GM19467 (cell line): ENCODE data around the gene CACNA2D3.

Experiments used
- ATAC-seq: cut with Tn5 transposase; IDR thresholded peaks from one replicate; pipeline ENCODE4 v1.9.1; 2021; ENCODE audit warnings: mild to moderate bottlenecking, moderate library complexity; ENCODE audit not compliant: unreplicated experiment

The CACNA2D3 gene

DNA sequence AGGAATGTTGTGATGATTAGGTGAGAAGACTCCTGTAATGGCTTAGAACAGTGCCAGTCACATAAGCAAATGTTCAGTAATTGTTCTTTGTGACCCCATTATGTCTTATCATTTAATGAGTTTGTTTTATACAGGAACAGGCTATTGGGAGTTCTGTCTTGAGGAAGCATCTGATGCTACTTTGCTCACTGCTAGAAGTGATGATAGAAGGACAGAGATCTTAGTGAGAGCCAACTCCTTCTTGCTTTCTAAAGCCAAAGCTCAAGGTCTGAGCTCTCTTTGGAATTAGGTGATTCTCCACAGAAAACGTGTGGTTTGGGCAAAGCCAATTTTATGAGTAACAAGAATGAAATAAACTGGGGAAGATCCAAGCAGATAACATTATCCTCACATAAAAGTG is 590.7 kb downstream of the CACNA2D3 start:
- no peak for ATAC-seq

DNA sequence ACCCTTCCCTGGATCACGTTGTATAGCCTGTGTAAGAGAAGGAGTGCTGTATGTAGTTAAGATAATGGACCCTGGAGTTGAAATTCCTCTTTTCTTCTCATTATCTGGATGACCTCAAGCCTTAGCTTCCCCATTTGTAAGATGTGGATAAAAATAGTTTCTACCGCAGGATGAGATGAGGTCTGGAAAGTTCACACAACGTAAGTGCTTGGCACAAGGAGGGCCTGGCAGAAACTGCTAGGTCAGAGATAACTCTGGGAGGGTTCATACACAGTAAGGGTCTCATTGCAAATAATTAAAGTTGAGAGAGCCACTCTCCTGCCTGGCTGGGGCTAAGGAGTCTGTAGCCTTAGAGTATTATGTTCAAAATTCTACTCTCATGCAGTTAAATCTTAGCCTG is 591.1 kb downstream of the CACNA2D3 start:
- no peak for ATAC-seq

DNA sequence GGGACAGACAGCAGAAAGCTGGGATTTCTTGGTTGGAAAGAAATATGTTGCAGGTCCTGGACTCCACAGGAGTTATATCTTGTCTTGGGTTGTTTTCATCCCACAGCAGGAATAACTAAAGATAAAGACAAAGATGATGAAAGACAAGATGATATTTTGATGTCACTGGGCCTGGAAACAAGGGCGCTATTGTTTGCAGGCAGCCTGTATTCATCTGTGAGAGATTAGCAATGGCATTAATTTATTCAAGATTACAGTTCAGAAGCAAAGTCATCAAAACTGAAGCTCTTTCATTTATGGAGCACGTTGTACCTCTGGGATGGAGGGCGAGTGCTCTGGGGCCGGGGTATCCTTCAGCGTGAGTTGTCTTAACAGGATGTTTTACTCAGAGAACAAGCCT is 591.7 kb downstream of the CACNA2D3 start:
- no peak for ATAC-seq

DNA sequence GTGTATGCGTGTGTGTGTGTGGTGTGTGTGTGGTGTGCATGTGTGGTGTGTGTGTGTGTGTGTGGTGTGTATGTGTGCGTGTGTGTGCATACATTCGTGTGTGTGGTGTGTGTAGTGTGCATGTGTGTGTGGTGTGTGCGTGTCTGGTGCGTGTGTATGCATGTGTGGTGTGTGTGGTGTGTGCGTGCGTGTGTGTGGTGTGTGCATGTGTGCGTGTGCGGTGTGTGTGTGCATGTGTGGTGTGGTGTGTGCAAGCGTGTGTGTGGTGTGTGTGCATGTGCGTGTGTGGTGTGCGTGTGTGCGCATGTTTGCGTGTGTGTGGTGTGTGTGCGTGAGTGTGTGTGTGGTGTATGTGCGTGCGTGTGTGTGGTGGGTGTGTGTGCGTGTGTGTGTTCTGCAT is 595.2 kb downstream of the CACNA2D3 start:
- ATAC-seq = no peak

DNA sequence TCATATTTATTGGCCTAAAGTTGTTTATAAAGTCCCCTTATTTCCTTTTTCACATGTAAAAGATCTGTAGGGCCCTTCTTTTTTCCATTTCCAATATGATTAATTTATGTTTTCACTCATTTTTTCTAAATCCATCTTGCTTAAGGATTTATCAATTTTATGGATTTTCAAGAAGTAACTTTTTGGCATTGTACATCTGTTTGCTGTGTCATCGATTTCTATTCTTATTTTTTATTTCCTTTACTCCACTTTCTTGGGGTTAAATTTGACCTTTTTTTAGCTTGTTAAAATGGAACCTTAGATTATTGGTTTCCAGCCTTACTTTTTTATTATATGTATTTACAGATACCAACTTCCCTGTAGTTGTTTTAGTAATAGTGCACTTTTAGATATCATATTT is 597.6 kb downstream of the CACNA2D3 start:
- ATAC-seq = no peak

DNA sequence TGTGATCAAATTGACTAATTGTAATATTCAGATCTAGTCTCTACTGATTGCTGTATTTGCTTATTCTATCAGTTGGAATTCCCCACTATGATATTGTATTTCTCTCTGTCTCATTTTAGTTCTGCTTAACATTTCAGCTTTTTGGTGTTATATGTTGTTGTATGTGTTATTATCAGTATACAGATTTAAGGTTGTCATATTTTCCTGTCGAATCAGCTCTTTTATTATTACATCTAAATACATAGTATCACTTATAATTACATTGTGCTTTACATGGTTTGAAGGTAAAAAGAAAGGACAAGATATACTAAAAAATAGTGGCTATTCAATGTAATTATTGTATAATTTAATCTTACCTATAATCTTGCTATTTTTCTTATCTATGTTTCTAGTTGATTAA is 598.3 kb downstream of the CACNA2D3 start:
- no peak for ATAC-seq

DNA sequence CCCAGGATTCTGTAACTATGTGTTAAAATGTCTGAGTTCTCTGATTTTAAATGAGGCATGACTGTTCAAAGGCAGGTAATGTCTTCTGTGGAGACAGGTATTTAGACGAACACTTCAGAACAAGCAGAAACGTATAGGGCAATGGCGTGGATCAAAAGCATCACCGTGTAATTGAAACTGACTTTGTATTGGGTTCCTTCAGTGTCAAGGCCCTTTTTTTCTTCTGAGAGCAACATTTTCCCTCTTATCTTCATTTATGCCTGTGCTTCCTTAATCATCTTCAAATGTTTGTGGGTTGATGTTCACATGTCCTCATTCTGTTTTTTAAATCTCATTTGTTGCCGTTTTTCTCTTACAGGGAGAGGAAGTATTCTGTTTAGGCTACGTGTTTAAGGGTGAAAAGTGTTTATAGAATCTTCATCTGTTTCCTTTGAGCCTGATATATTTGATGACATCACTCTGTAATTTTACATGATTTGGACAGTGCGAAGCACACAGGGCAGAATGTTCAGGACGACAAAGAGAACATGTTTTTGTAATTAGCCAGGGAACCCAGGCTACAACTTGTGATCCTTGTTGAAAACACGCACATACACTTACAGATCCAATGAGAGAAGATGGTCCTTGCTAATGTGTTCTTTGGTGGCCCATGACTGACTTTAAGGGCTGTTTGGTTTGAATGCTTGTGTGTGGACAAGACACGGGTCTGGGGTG is 609.5 kb downstream of the CACNA2D3 start:
- no peak for ATAC-seq

DNA sequence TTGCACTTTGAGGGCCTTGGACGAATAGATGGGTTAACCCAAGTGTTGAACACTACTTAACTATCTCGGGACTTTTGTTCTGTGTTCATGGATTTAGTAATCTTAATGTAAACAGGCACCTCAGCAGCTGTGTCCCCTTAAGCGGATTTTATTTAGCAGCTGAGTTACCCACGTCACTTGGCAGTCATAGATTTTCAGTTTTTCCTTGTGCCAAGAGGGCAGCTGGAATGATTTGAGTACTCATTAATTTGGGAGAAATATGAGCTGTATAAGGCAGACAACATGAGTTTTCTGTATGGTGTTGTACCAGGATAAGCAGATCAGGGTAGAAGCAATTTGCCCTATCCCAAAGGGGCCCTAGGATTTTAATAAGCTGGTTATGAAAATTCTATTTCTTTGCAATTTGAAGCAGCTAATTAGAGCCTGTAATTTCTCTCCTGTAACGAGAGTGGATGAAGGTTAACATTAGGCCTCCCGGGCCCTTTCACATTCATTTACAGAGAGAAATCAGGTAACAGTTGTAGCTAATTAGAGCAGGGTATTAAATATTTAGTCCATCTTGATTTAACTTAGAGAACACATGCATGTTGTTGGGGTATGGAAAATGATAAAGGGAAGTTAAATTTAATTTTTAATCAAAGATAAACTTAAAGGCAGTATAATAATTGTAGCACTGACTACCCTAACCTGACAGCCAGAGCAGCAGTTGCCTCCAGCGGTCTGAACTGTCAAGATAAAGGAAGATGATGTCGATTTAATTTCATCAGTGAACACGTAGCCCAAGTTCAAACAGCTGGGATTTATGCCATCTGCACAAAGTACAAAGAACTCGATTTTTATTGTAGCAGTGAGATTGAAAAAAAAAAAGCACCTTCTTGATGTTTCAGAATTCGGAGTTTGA is 611.0 kb downstream of the CACNA2D3 start:
- ATAC-seq = no peak

DNA sequence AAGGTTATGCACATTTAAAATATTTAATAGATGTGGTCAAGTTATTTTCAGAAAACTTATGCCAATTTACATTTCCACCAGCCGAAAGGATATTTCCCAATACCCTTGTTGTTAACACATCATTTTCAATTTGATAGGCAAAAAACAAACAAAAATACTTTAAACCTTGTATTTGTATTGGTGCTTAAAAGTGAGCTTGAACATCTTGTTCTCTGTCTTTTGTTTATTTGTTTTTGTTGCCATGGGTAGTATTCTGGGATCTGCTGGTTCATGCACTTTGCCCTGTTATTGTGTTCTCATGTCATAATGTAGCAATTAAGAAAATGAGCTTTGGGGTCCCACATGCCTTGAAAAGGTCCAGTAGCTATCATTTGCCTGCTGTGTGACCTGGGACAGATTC is 614.1 kb downstream of the CACNA2D3 start:
- no peak for ATAC-seq

DNA sequence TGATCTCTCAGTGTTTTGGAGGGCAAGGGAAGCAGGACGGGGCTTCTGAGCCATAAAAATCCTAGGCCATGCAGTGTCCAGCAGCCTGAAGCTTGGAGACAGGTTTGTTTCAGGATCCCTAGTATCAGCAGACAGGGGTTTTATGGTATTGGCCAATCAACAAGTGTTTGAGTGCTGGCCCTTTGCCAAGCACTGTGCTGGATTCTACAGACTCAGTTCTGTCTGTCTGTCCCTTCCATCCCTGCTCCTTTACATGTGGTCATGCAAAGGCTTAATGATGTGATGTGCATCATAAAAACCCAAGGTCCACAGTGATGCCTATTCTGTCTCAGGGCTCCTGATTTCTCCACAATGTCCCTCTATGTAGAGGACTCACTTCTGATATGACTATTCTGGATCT is 621.4 kb downstream of the CACNA2D3 start:
- no peak for ATAC-seq

DNA sequence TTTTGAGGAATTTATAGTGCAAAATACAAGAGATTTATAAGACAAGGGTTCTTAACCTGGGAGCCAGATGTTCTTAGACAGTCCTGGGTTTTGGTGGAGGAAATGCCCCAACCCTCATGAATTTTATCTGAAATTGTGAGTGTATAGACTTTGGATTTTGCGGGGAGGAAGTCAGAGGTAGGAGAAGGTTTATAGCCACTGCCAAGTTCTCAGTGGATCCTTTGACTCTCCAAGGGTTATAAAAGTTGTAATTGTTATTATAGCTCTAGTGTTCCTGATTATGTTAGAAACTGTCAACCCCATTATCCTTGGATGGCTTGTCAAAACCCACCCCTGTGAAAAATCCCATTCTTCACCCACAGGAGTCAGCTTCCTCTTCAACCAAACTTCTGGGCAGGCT is 621.9 kb downstream of the CACNA2D3 start:
- ATAC-seq = no peak

DNA sequence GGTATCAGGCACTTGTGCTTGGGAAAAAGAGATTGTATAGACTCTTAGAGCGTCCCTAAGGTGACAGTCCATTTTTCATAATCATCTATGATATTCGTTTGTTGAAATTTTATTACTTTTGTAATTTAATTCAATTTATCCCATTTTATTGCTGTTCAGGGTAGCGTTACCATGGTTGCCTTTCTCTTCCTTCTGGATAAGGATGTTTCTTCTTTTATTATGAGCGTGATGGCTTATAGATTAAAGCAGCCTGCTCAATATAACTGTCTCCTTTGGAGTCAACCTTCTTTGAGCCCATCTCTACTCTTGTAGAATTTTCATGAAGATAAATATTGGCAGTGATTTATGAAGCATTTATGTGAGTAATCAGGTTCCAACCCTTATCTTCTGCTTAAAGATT is 623.5 kb downstream of the CACNA2D3 start:
- no peak for ATAC-seq

DNA sequence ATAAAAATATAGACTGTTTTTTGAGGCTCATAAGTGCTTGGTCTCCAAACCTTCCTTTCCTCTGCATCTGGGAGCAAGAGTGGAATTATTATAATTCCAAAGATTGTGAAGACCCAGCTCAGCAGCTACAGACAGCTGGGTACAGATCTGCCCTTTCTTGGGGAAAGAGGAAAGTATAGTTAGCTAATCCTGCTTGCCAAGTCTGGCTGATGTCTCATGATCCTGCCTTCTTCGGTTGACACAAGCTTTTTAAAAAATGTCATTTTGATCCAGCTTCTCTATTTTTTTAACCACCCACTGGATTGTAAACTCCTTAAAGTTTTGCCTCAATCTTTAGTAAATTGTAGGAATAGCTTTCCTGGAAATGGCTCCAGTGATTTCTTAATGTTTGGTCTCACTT is 624.4 kb downstream of the CACNA2D3 start:
- ATAC-seq = no peak

DNA sequence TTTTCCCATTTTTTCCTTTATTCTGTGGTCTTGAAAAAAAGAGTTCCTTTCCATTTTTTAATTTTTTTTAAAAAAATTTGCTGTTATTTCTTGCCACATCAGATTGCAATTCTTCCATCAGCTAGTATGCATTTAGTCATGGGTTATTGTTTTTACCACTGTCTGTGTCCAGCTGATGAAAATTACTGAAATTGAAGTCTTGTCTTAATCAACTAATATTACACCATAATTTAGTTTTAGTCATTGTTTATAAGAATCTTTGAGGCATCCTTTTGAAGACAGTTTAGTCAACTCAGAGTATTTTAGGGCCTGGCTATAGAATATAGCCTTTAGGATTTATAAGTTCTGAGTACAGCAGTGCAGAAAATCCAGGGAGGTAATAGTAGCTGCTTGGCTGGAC is 633.4 kb downstream of the CACNA2D3 start:
- no peak for ATAC-seq

DNA sequence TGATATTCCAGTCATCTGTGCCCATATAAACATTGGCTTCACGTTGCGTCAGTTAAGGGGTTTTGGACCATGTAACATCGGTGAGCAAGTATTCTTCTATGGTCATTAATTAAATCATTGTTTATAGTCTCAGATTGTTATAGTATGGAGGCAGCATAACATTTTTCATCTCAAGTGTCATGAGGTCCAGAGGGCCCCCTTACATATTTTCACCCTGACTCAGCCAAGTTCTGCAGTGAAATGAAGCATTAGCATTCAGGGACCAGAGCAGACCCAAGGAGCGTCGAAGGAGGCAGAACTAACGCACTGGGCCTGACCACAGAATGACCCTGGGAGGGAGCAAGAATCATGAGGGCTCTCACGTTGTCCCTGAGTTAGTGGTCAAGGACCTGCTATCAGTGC is 634.0 kb downstream of the CACNA2D3 start:
- ATAC-seq = no peak

DNA sequence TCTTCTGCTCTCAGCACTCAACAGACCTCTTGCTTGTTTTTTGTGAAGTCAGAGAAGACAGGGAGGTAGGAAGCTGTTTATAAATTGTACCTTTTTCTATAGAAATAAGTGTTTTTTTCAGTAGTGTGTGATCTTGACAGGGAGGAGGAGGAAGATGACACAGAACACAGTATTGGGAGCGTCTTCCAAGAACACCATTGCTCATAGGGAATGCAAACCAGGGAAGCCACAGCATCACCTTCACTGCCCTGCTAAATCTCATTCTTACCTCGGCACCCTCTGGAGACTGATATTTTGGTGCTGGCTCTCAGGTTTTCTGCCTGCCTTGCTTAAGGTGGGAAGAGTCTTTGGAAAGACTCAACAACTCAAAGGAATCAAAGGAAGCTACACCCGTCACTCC is 636.1 kb downstream of the CACNA2D3 start:
- no peak for ATAC-seq

DNA sequence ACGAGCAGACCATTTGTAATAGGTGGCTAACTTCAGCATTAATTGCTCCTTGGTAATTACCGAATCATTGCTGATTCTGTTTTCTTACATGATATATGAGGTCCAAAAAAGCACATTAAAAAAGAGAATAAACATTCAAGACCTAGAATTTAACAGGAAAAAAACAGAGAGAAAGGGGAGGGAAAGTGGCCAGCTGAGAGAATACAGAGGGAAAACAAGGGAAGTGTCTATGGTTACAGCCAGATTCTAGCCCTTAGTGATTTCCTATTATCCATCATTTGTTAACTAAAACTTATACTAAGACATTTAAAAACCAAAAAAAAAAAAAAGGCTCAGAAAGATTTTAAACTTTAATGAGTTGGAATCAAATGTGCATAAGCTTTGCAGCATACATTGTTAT is 636.8 kb downstream of the CACNA2D3 start:
- no peak for ATAC-seq

DNA sequence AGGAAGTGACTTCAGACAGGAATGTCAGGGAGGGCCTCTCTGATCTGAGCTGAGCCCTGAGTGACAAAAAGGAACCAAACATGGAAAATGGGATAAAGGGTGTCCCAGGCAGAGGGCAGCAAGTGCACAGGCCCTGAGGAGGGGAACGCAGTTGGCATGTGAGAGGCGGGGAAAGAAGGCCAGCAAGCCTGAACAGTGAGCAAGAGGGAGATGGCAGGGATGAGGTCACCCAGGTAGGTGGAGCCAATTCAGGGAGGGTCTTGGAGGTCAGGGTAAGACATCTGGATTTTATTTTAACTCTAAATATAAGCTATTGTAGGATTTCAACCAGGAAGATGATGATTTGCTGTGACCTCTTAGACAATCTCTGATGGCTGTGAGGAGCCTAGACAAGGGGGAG is 637.8 kb downstream of the CACNA2D3 start:
- ATAC-seq = no peak

DNA sequence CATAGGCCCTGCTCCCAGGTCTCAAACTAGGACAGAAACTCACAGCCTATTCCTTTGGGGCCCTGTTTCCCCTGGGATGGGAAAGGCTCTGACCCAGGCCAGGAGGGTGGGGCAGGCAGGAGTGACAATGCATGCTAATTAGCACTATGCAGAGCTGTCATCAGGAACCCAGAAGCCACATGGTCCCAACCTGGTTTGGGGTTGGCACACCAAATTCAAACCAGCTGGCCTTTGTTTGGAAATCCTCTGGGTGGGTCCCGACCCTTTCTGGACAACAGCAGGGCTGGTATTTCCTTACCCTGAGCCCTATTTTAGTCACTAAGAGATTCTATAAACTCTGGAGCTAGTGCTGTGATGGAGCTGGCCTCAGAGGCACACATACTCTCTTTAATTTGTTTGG is 639.3 kb downstream of the CACNA2D3 start:
- ATAC-seq = no peak

DNA sequence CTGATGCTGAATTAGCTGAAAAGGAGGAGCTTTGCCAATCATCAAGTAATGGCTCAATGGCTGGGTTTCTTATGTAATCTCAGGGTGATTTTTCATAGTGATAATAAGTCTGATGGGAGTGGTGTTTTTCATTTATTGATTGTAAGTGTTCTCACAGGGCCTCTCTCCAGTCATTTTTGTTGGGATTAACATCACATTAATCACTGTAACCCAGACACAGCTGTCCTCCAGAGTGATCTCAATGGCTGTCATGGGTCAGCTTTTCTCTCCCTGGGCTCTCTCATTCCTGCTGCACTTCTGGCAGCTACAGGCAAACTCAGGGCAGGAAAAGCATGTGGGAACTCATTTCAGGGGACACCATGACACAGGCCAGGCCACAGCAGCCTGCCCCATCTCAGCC is 642.6 kb downstream of the CACNA2D3 start:
- ATAC-seq = no peak

DNA sequence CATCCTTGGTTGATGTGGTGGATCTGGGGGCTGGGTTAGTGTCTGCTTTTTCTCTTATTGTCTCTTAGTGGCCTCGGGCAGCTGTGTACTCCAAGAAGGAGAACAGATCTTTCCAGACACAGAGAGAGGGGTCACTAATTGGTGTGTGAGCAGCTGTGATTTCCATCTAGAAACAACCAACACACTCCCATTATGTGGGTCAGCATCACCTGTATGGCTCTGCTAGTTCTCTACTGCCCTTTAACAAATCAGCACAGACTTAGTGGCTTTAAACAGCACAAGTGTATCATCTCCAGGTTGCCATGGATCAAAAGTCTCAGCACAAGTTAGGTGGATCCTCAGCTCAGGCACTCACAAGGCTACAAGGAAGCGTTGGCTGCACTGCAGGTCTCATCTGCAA is 648.7 kb downstream of the CACNA2D3 start:
- ATAC-seq = no peak

DNA sequence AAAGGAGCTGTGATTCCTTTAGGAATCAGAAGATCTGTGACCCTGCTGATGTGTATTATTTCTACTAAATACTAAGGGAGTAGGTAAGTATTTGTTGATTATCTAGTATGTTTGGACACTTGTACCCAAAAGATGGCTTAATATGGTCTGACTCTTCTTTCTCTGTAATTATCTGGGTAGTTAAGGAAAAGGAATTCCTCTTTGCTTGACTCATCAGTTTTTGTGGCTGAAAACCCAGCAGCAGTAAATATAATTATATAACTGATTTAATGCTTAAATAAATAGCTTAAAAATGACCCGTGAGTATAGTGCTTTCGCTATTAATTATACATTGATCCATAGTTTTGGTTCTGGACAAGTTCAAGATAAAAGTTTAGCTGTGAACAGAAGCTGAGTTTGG is 649.7 kb downstream of the CACNA2D3 start:
- ATAC-seq = no peak
